ENCODE measurements around the gene EXOC2. TPM values are rescaled to one million over a fixed set of nuclear protein-coding genes. Genes with fewer than 3 reads are reported as not detected.
"Not testable (repeated sequence)": the region's sequence is repeated elsewhere in the genome, so short reads cannot be mapped to it uniquely, and the experiment has no call there.

Gene EXOC2
- total and polyA plus RNA-seq, 7 donors, result 5.4 to 23.2 (median 15.3) TPM

GRCh38 chr6:699319-699718 is 6.4 kb upstream of the EXOC2 start:
- intact Hi-C loops (cut with DNase I), result no loop called here
- Histone ChIP-seq H3K4me1 (no peaks in the 10 kb centered on the region), H3K27me3 (no peaks in the 10 kb centered on the region), H3K27ac (no peak overlapping the region), H3K36me3 (no peaks in the 10 kb centered on the region), H3K9me3 (no peaks in the 10 kb centered on the region), H3K4me3 (no peak overlapping the region)
- TF ChIP-seq CTCF (IDR thresholded peaks at IDR 0.05), result no peak
- TF ChIP-seq EP300 (IDR thresholded peaks at IDR 0.05), result no peak
- TF ChIP-seq POLR2AphosphoS5 (IDR thresholded peaks at IDR 0.05), result no peak
- TF ChIP-seq POLR2A (IDR thresholded peaks at IDR 0.05), result no peak
- DNase-seq, result no peak
- WGBS, 2 donors, result 70 to 75% methylated on average over 6 of the region's 6 CpGs

- H3K27me3 ChIP-seq, H3K4me3 ChIP-seq, H3K27ac ChIP-seq, H3K36me3 ChIP-seq, H3K9me3 ChIP-seq, DNase-seq: not testable (repeated sequence)
- WGBS, 2 donors, result 96 to 97% methylated on average over 40 of the region's 40 CpGs
- H3K4me1 ChIP-seq, result peaks cover 0 to 22% (median 18%) of the 10 kb centered on the region in 4 donors
- intact Hi-C loops (cut with DNase I), result loop anchor here (5.0 kb wide), 2 partner anchors 102 to 693 kb away; partner anchors contain the start of gene FOXF2
These were observed 1.6 kb upstream of the EXOC2 start for GRCh38 chr6:694431-695126.

- intact Hi-C loops (cut with DNase I), result loop anchor here (2.0 to 5.0 kb wide), 3 partner anchors 17 to 694 kb away; partner anchors contain the start of gene FOXF2
- Histone ChIP-seq H3K36me3 (no peaks in the 10 kb centered on the region), H3K4me3 (peak overlapping the region; percentile 80 to 98 (median 90)), H3K27me3 (no peaks in the 10 kb centered on the region), H3K27ac (no peak overlapping the region), H3K4me1 (peaks cover 0 to 27% (median 19%) of the 10 kb centered on the region in 4 donors), H3K9me3 (no peaks in the 10 kb centered on the region)
- 87 to 92% methylated on average over 12 of the region's 12 CpGs for WGBS, 2 donors
- no peak for DNase-seq
- TF ChIP-seq POLR2A (IDR thresholded peaks at IDR 0.05), result no peak
These were observed 727 bp upstream of the EXOC2 start for GRCh38 chr6:693723-694009.

- 1 to 2% methylated on average over 45 of the region's 45 CpGs for WGBS, 2 donors
- Histone ChIP-seq H3K36me3 (no peaks in the 10 kb centered on the region), H3K27ac (peak overlapping the region; percentile 81 to 90 (median 86)), H3K9me3 (no peaks in the 10 kb centered on the region), H3K27me3 (no peaks in the 10 kb centered on the region), H3K4me3 (peak overlapping the region; percentile 80 to 98 (median 90)), H3K4me1 (peaks cover 0 to 33% (median 25%) of the 10 kb centered on the region in 4 donors)
- peak; percentile 70 for DNase-seq
- TF ChIP-seq EP300 (IDR thresholded peaks at IDR 0.05) (no peak), CTCF (IDR thresholded peaks at IDR 0.05) (no peak), POLR2AphosphoS5 (IDR thresholded peaks at IDR 0.05) (no peak), POLR2A (IDR thresholded peaks at IDR 0.05) (no peak)
- intact Hi-C loops (cut with DNase I), result loop anchor here (2.0 to 5.0 kb wide), 3 partner anchors 18 to 695 kb away; partner anchors contain the start of gene FOXF2
These were observed 535 bp downstream of the EXOC2 start for GRCh38 chr6:692356-692851.

GRCh38 chr6:689223-689622 is 3.7 kb downstream of the EXOC2 start:
- H3K27me3 ChIP-seq, result no peaks in the 10 kb centered on the region
- TF ChIP-seq POLR2A (IDR thresholded peaks at IDR 0.05), result no peak
- TF ChIP-seq CTCF (IDR thresholded peaks at IDR 0.05), result no peak
- no peak for TF ChIP-seq EP300 (IDR thresholded peaks at IDR 0.05)
- TF ChIP-seq POLR2AphosphoS5 (IDR thresholded peaks at IDR 0.05), result no peak
- peaks cover 0 to 47% (median 37%) of the 10 kb centered on the region in 4 donors for H3K4me1 ChIP-seq
- H3K27ac ChIP-seq, result peak overlapping the region in 2 of 4 donors; percentile 55
- H3K4me3 ChIP-seq, result no peak overlapping the region
- no peak for DNase-seq
- intact Hi-C loops (cut with DNase I), result no loop called here
- 33 to 44% methylated on average over 2 of the region's 2 CpGs for WGBS, 2 donors
- no peaks in the 10 kb centered on the region for H3K9me3 ChIP-seq
- no peaks in the 10 kb centered on the region for H3K36me3 ChIP-seq
